HCT116 (cell line): ENCODE results near the gene ZNF148.

Source experiments
- CBX3 ChIP-seq: IDR thresholded peaks from 2 replicates; pipeline ENCODE4 v1.6.1; 2012; ENCODE audit warnings: low read depth
- CEBPB ChIP-seq: IDR thresholded peaks from 2 replicates; pipeline ENCODE4 v1.6.1; 2012; ENCODE audit warnings: low read depth
- EZH2 ChIP-seq: fragments of 200-600 bp; sonication (generic); IDR thresholded peaks from 2 replicates; pipeline ENCODE4 v1.6.1; 2017; ENCODE audit warnings: antibody characterized with exemption, mixed run types
- FOSL1 ChIP-seq: IDR thresholded peaks from 2 replicates; pipeline ENCODE4 v1.6.1; 2012; ENCODE audit warnings: low read depth
- JUND ChIP-seq: IDR thresholded peaks from 2 replicates; pipeline ENCODE4 v1.6.1; 2012
- POLR2A ChIP-seq: IDR thresholded peaks from 2 replicates; pipeline ENCODE4 v1.7.0; 2011; ENCODE audit warnings: borderline replicate concordance; ENCODE audit not compliant: insufficient read depth, insufficient read length; ENCODE audit errors: extremely low read depth
- POLR2AphosphoS5 ChIP-seq: IDR thresholded peaks from 2 replicates; pipeline ENCODE4 v1.6.1; 2011; ENCODE audit warnings: mild to moderate bottlenecking, low read depth, low read length, moderate library complexity
- REST ChIP-seq: IDR thresholded peaks from 2 replicates; pipeline ENCODE4 v1.6.1; 2012; ENCODE audit warnings: low read depth
- SIN3A ChIP-seq: IDR thresholded peaks from 2 replicates; pipeline ENCODE4 v1.6.1; 2012; ENCODE audit warnings: low read depth
- SP1 ChIP-seq: IDR thresholded peaks from 2 replicates; pipeline ENCODE4 v1.6.1; 2012; ENCODE audit warnings: low read depth
- TCF7L2 ChIP-seq: IDR thresholded peaks from 2 replicates; pipeline ENCODE4 v1.7.0; 2011; ENCODE audit warnings: borderline replicate concordance, inconsistent platforms; ENCODE audit not compliant: insufficient read depth, insufficient read length; ENCODE audit errors: extremely low read depth
- TF ChIP-seq, protein P1 (sequence below), 3 experiments: fragments of 200-600 bp in 1 of 3; sonication (generic) in 1 of 3; IDR thresholded peaks in 2 of 3; conservative IDR thresholded peaks in 1 of 3; 2 replicates each; pipeline ENCODE4 v1.5.1; 2012 to 2017; ENCODE audit warnings: low read depth in 2 of 3, low read length in 2 of 3, antibody characterized with exemption in 1 of 3, borderline replicate concordance in 1 of 3, control low read depth in 1 of 3, mild to moderate bottlenecking in 1 of 3, mixed read lengths in 1 of 3, mixed run types in 1 of 3, moderate library complexity in 1 of 3; ENCODE audit not compliant: insufficient read depth in 1 of 3

- TF ChIP-seq, protein P1, sequence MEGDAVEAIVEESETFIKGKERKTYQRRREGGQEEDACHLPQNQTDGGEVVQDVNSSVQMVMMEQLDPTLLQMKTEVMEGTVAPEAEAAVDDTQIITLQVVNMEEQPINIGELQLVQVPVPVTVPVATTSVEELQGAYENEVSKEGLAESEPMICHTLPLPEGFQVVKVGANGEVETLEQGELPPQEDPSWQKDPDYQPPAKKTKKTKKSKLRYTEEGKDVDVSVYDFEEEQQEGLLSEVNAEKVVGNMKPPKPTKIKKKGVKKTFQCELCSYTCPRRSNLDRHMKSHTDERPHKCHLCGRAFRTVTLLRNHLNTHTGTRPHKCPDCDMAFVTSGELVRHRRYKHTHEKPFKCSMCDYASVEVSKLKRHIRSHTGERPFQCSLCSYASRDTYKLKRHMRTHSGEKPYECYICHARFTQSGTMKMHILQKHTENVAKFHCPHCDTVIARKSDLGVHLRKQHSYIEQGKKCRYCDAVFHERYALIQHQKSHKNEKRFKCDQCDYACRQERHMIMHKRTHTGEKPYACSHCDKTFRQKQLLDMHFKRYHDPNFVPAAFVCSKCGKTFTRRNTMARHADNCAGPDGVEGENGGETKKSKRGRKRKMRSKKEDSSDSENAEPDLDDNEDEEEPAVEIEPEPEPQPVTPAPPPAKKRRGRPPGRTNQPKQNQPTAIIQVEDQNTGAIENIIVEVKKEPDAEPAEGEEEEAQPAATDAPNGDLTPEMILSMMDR (IDR thresholded peaks at IDR 0.05 in 2 of 3, conservative IDR thresholded peaks at IDR 0.05 in 1 of 3; ENCODE audit: borderline replicate concordance in 1 of 3, insufficient read depth in 1 of 3, low read depth in 2 of 3, low read length in 2 of 3): no peak
- no peak for TF ChIP-seq REST
- no peak for TF ChIP-seq POLR2A
- no peak for TF ChIP-seq JUND
- TF ChIP-seq SP1: no peak
- no peak for TF ChIP-seq CBX3
- TF ChIP-seq EZH2: no peak
- TF ChIP-seq TCF7L2: no peak
- no peak for TF ChIP-seq FOSL1
- no peak for TF ChIP-seq SIN3A
- no peak for TF ChIP-seq CEBPB
- no peak for TF ChIP-seq POLR2AphosphoS5
These were observed 187.6 kb downstream of the ZNF148 start for GRCh38 chr3:125187599-125187910.
